Lower lobe of right lung (tissue), 2 donors: ENCODE results near the gene CAMLG. TPM values are rescaled to one million over a fixed set of nuclear protein-coding genes. Genes with fewer than 3 reads are reported as not detected.

Experiments
- ATAC-seq, 2 donors: fragments of 200-7000 bp; cut with Tn5 transposase; one replicate each; pipeline ENCODE4 v1.9.1; 2020 to 2022; ENCODE audit warnings: mild to moderate bottlenecking in 2 of 2, moderate library complexity in 2 of 2
- DNase-seq: peaks from one replicate; pipeline ENCODE4 v3.0.0-alpha.2; 2020
- H3K27ac ChIP-seq: fragments of 200-600 bp; one replicate; pipeline ENCODE4 v1.8.0; 2022
- H3K27me3 ChIP-seq: fragments of 200-600 bp; one replicate; pipeline ENCODE4 v1.8.0; 2022; ENCODE audit warnings: low read depth
- H3K36me3 ChIP-seq: fragments of 200-600 bp; one replicate; pipeline ENCODE4 v1.8.0; 2022; ENCODE audit warnings: mild to moderate bottlenecking
- H3K4me1 ChIP-seq: fragments of 200-600 bp; one replicate; pipeline ENCODE4 v1.8.0; 2022
- H3K4me3 ChIP-seq: fragments of 200-600 bp; one replicate; pipeline ENCODE4 v1.8.0; 2022; ENCODE audit warnings: mild to moderate bottlenecking
- H3K9me3 ChIP-seq: fragments of 200-600 bp; one replicate; pipeline ENCODE4 v1.8.0; 2022
- CTCF ChIP-seq: fragments of 200-600 bp; IDR thresholded peaks from one replicate; pipeline ENCODE4 v1.8.0; 2022; ENCODE audit warnings: antibody characterized with exemption, mild to moderate bottlenecking
- intact Hi-C: fragments of 100-400 bp; cut with DNase I; formaldehyde crosslinking; loops from one replicate; pipeline ENCODE4 v1.11.0; 2022
- total RNA-seq: library from RNA; stranded (reverse); fragmentation: NEBNext Ultra II Directional; extraction: Animal tissue kit (Norgen Biotek cat#: 25700); gene quantifications from one replicate; pipeline ENCODE4 v1.2.1, GENCODE V29; 2021
- donor health status: DM: no; HTN: yes; CAD: no; lungs with severe emphysema.

CAMLG gene
- total RNA-seq, 1 donor from 2014 or later, result 25.6 TPM

- H3K27ac ChIP-seq, result no peak overlapping the region
- no peak overlapping the region for H3K4me3 ChIP-seq
- no peaks in the 10 kb centered on the region for H3K27me3 ChIP-seq
- no peaks in the 10 kb centered on the region for H3K4me1 ChIP-seq
- no peak for TF ChIP-seq CTCF
- H3K9me3 ChIP-seq, result no peaks in the 10 kb centered on the region
- intact Hi-C loops, result no loop called here
- ATAC-seq (no peak), DNase-seq (no peak)
- H3K36me3 ChIP-seq, result peaks cover 100% of the 10 kb centered on the region
These were observed 49.3 kb downstream of the CAMLG start for GRCh38 chr5:134787692-134788091.

- H3K36me3 ChIP-seq, result peaks cover 100% of the 10 kb centered on the region
- H3K27me3 ChIP-seq, result no peaks in the 10 kb centered on the region
- DNase-seq, result no peak
- ATAC-seq, result no peak
- no peaks in the 10 kb centered on the region for H3K4me1 ChIP-seq
- intact Hi-C loops, result no loop called here
- TF ChIP-seq CTCF, result no peak
- H3K9me3 ChIP-seq, result no peaks in the 10 kb centered on the region
- no peak overlapping the region for H3K27ac ChIP-seq
- H3K4me3 ChIP-seq, result no peak overlapping the region
These were observed 53.2 kb downstream of the CAMLG start for GRCh38 chr5:134791580-134791979.

GRCh38 chr5:134792286-134792685, 53.9 kb downstream of the CAMLG start:
- H3K4me3 ChIP-seq, result no peak overlapping the region
- intact Hi-C loops, result no loop called here
- no peak for TF ChIP-seq CTCF
- H3K27ac ChIP-seq, result no peak overlapping the region
- no peaks in the 10 kb centered on the region for H3K9me3 ChIP-seq
- peaks cover 100% of the 10 kb centered on the region for H3K36me3 ChIP-seq
- no peaks in the 10 kb centered on the region for H3K27me3 ChIP-seq
- H3K4me1 ChIP-seq, result no peaks in the 10 kb centered on the region
- ATAC-seq, result no peak
- no peak for DNase-seq

- no peak for ATAC-seq
- no peak for TF ChIP-seq CTCF
These were observed 54.8 kb downstream of the CAMLG start for GRCh38 chr5:134793111-134793510.

GRCh38 chr5:134794082-134794481, 55.7 kb downstream of the CAMLG start:
- ATAC-seq, result no peak
- DNase-seq, result no peak
- H3K27ac ChIP-seq, result no peak overlapping the region
- intact Hi-C loops, result no loop called here
- TF ChIP-seq CTCF, result no peak
- no peaks in the 10 kb centered on the region for H3K9me3 ChIP-seq
- no peak overlapping the region for H3K4me3 ChIP-seq
- H3K4me1 ChIP-seq, result no peaks in the 10 kb centered on the region
- peaks cover 100% of the 10 kb centered on the region for H3K36me3 ChIP-seq
- no peaks in the 10 kb centered on the region for H3K27me3 ChIP-seq

More at GRCh38 chr5:134793111-134793510, 54.8 kb downstream of the CAMLG start:
- intact Hi-C loops, result no loop called here
- Histone ChIP-seq H3K36me3 (peaks cover 100% of the 10 kb centered on the region), H3K27ac (no peak overlapping the region), H3K4me1 (no peaks in the 10 kb centered on the region), H3K27me3 (no peaks in the 10 kb centered on the region), H3K9me3 (no peaks in the 10 kb centered on the region), H3K4me3 (no peak overlapping the region)
- DNase-seq, result no peak

- no peak for ATAC-seq
- intact Hi-C loops, result no loop called here
- no peak overlapping the region for H3K4me3 ChIP-seq
- H3K27me3 ChIP-seq, result no peaks in the 10 kb centered on the region
- DNase-seq, result no peak
- no peak overlapping the region for H3K27ac ChIP-seq
- TF ChIP-seq CTCF, result no peak
- peaks cover 100% of the 10 kb centered on the region for H3K36me3 ChIP-seq
- no peaks in the 10 kb centered on the region for H3K4me1 ChIP-seq
- H3K9me3 ChIP-seq, result no peaks in the 10 kb centered on the region
These were observed 56.5 kb downstream of the CAMLG start for GRCh38 chr5:134794819-134795218.
